Panc1 (cell line): ENCODE data around the gene ZNF883.

Experiments used
- CTCF ChIP-seq: fragments of 450-650 bp; IDR thresholded peaks from 2 replicates; pipeline ENCODE4 v1.5.1; 2017; ENCODE audit warnings: mild to moderate bottlenecking
- POLR2AphosphoS5 ChIP-seq: IDR thresholded peaks from 2 replicates; pipeline ENCODE4 v1.6.1; 2012; ENCODE audit warnings: mild to moderate bottlenecking, low read depth, low read length, moderate library complexity
- REST ChIP-seq, 2 experiments: IDR thresholded peaks; 2 replicates each; pipeline ENCODE4 v1.6.1; 2011 to 2012; ENCODE audit warnings: low read depth in 2 of 2, control low read depth in 1 of 2, low read length in 1 of 2, mild to moderate bottlenecking in 1 of 2, moderate library complexity in 1 of 2; ENCODE audit not compliant: insufficient read depth in 1 of 2
- SIN3A ChIP-seq: IDR thresholded peaks from 2 replicates; pipeline ENCODE4 v1.6.1; 2012; ENCODE audit warnings: low read depth, mild to moderate bottlenecking, low read length, moderate library complexity, borderline replicate concordance; ENCODE audit not compliant: insufficient read depth

DNA sequence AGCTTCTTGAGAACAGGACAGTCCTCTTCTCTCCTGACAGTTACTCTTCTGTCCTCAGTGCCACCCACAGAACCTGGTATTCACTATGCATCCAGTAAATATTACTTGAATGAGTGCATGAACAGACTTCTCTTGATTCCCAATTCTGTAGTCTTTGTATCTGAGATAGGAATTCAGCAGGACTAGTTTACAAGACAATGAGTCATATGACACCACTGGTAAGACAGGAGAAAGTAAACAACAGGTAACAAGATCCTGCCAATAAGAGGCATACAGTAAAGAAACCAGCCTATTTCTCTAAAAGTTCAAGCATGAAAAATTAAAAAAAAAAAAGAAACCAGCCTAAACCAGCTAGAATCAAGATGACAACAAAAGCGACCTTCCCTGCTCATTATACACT lies 6.2 kb downstream of the ZNF883 start:
- TF ChIP-seq CTCF, result no peak
- TF ChIP-seq POLR2AphosphoS5, result no peak
- TF ChIP-seq SIN3A, result no peak
- no peak for TF ChIP-seq REST (IDR thresholded peaks at IDR 0.05; ENCODE audit: insufficient read depth in 1 of 2, low read depth in 2 of 2, low read length in 1 of 2)
